ENCODE measurements around the gene CHAC2.
"Not testable (repeated sequence)": the region's sequence is repeated elsewhere in the genome, so short reads cannot be mapped to it uniquely, and the experiment has no call there.

The CHAC2 gene

DNA sequence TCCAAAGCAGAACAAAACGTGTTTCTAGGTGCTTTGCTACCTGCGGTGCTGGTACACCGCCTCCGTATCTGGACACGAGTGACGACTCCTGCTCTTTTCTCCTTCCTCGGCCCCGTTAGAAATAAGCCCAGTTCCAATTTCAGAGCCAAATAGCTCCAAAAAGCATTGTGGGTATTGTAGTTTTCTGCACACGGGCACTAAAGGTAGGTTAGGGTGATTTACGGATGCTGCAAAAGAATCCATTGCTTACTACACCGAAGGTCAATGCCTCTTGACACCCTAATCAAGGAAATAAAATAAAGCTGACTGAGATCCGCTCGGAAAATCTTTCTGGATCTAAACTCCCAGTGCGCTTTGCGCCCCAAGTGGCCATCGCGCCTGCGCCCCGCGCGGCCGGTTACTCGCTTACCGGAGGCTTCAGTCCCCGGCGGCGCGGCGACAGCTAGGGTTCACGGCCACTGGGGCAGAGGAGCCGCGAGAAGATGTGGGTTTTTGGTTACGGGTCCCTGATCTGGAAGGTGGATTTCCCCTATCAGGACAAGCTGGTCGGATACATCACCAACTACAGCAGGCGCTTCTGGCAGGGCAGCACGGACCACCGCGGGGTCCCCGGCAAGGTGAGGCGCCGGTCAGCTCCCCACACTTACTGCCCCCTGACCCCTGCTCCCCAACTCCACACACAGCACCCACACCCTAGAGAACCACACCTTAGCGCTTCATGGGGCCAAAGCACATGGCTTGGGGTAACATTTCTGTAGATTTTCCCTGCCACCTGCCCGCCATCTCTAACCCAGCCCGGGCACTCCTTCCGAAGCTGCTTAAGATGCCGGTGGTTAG is at the start of gene CHAC2:
TSS of gene CHAC2 (plus strand) at position 400 of the 837 bp plus-strand sequence. CDS start at position 483, 83 bp downstream.
- peaks cover 36% of the 10 kb centered on the region for H3K79me2 ChIP-seq (ENCODE audit: insufficient read depth, low read length)
- peaks cover 1% of the 10 kb centered on the region; the same call in 1 of the 2 replicates for H3K36me3 ChIP-seq (ENCODE audit: low read length)
- peak within 1 kb of the TSS; percentile 86 for H3K9ac ChIP-seq (ENCODE audit: low read length)
- peak within 1 kb of the TSS; percentile 75 for H2AFZ ChIP-seq (ENCODE audit: low read depth, low read length, severe bottlenecking)
- peak within 1 kb of the TSS; percentile 83 for H3K27ac ChIP-seq (ENCODE audit: low read depth, low read length)
- peaks cover 24% of the 10 kb centered on the region for H3F3A ChIP-seq (ENCODE audit: insufficient read depth)
- TF ChIP-seq, protein P1, sequence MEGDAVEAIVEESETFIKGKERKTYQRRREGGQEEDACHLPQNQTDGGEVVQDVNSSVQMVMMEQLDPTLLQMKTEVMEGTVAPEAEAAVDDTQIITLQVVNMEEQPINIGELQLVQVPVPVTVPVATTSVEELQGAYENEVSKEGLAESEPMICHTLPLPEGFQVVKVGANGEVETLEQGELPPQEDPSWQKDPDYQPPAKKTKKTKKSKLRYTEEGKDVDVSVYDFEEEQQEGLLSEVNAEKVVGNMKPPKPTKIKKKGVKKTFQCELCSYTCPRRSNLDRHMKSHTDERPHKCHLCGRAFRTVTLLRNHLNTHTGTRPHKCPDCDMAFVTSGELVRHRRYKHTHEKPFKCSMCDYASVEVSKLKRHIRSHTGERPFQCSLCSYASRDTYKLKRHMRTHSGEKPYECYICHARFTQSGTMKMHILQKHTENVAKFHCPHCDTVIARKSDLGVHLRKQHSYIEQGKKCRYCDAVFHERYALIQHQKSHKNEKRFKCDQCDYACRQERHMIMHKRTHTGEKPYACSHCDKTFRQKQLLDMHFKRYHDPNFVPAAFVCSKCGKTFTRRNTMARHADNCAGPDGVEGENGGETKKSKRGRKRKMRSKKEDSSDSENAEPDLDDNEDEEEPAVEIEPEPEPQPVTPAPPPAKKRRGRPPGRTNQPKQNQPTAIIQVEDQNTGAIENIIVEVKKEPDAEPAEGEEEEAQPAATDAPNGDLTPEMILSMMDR (IDR thresholded peaks at IDR 0.05; ENCODE audit: insufficient read depth, low read length, poor library complexity, severe bottlenecking) = no peak
- no peak for TF ChIP-seq EZH2phosphoT487 (conservative IDR thresholded peaks at IDR 0.05; ENCODE audit: low read length)
- no peaks in the 10 kb centered on the region for H3K9me3 ChIP-seq (ENCODE audit: insufficient read depth, low read length)
- peak within 1 kb of the TSS; percentile 79 for H3K4me3 ChIP-seq (ENCODE audit: insufficient read depth, low read length, poor library complexity, severe bottlenecking)
- H3K4me2 ChIP-seq (ENCODE audit: low read depth, low read length, poor library complexity, severe bottlenecking) = peak within 1 kb of the TSS; percentile 92
- H4K20me1 ChIP-seq (ENCODE audit: low read depth, low read length) = no peaks in the 10 kb centered on the region
- H3K27me3 ChIP-seq (ENCODE audit: low read length) = no peaks in the 10 kb centered on the region
- H3K9me2 ChIP-seq (replicated peaks; ENCODE audit: insufficient read depth, low read length) = no peaks in the 10 kb centered on the region

- H3K36me3 ChIP-seq (ENCODE audit: low read length); H3F3A ChIP-seq (ENCODE audit: insufficient read depth); H3K4me2 ChIP-seq (ENCODE audit: low read depth, low read length, poor library complexity, severe bottlenecking); H3K9ac ChIP-seq (ENCODE audit: low read length); H3K79me2 ChIP-seq (ENCODE audit: insufficient read depth, low read length); H3K9me2 ChIP-seq (replicated peaks; ENCODE audit: insufficient read depth, low read length); H3K27ac ChIP-seq (ENCODE audit: low read depth, low read length); H3K9me3 ChIP-seq (ENCODE audit: insufficient read depth, low read length); H3K4me3 ChIP-seq (ENCODE audit: insufficient read depth, low read length, poor library complexity, severe bottlenecking); H3K27me3 ChIP-seq (ENCODE audit: low read length); H4K20me1 ChIP-seq (ENCODE audit: low read depth, low read length); H2AFZ ChIP-seq (ENCODE audit: low read depth, low read length, severe bottlenecking): not testable (repeated sequence)
These were observed 46.7 kb upstream of the CHAC2 start for GRCh38 chr2:53720944-53721343.

DNA sequence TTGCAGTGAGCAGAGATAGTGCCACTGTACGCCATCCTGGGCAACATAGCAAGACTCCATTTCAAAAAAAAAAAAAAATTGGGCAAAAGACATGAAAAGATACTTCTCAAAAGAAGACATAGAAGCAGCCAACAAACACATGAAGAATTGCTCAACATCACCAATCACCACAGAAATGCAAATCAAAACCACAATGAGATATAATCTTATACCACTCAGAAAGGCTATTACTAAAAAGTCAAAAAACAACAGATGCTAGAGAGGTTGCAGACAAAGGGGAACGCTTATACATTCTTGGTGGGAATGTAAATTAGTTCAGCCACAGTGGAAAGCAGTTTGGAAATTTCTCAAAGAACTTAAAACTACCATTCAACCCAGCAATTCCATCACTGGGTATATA is 43.1 kb upstream of the CHAC2 start:
- Histone ChIP-seq H3F3A (ENCODE audit: insufficient read depth) (no peaks in the 10 kb centered on the region), H3K9ac (ENCODE audit: low read length) (no peak overlapping the region), H3K9me2 (replicated peaks; ENCODE audit: insufficient read depth, low read length) (no peaks in the 10 kb centered on the region), H3K36me3 (ENCODE audit: low read length) (no peaks in the 10 kb centered on the region), H4K20me1 (ENCODE audit: low read depth, low read length) (no peaks in the 10 kb centered on the region), H3K9me3 (ENCODE audit: insufficient read depth, low read length) (no peaks in the 10 kb centered on the region), H3K79me2 (ENCODE audit: insufficient read depth, low read length) (no peaks in the 10 kb centered on the region), H3K4me2 (ENCODE audit: low read depth, low read length, poor library complexity, severe bottlenecking) (no peak overlapping the region), H3K27ac (ENCODE audit: low read depth, low read length) (no peak overlapping the region), H3K27me3 (ENCODE audit: low read length) (no peaks in the 10 kb centered on the region), H3K4me3 (ENCODE audit: insufficient read depth, low read length, poor library complexity, severe bottlenecking) (no peak overlapping the region), H2AFZ (ENCODE audit: low read depth, low read length, severe bottlenecking) (no peak overlapping the region)
- TF ChIP-seq EZH2phosphoT487 (conservative IDR thresholded peaks at IDR 0.05; ENCODE audit: low read length) = no peak
- TF ChIP-seq, protein P1 (IDR thresholded peaks at IDR 0.05; ENCODE audit: insufficient read depth, low read length, poor library complexity, severe bottlenecking) = no peak

- Histone ChIP-seq H3K36me3 (ENCODE audit: low read length) (no peaks in the 10 kb centered on the region), H3K9ac (ENCODE audit: low read length) (no peak overlapping the region), H3K9me3 (ENCODE audit: insufficient read depth, low read length) (no peaks in the 10 kb centered on the region), H2AFZ (ENCODE audit: low read depth, low read length, severe bottlenecking) (no peak overlapping the region), H3K4me2 (ENCODE audit: low read depth, low read length, poor library complexity, severe bottlenecking) (no peak overlapping the region), H3K9me2 (replicated peaks; ENCODE audit: insufficient read depth, low read length) (no peaks in the 10 kb centered on the region), H3K4me3 (ENCODE audit: insufficient read depth, low read length, poor library complexity, severe bottlenecking) (no peak overlapping the region), H3K27me3 (ENCODE audit: low read length) (no peaks in the 10 kb centered on the region), H3K79me2 (ENCODE audit: insufficient read depth, low read length) (no peaks in the 10 kb centered on the region), H3K27ac (ENCODE audit: low read depth, low read length) (no peak overlapping the region), H4K20me1 (ENCODE audit: low read depth, low read length) (no peaks in the 10 kb centered on the region), H3F3A (ENCODE audit: insufficient read depth) (no peaks in the 10 kb centered on the region)
- no peak for TF ChIP-seq EZH2phosphoT487 (conservative IDR thresholded peaks at IDR 0.05; ENCODE audit: low read length)
- TF ChIP-seq, protein P1 (IDR thresholded peaks at IDR 0.05; ENCODE audit: insufficient read depth, low read length, poor library complexity, severe bottlenecking) = no peak
These were observed 41.9 kb upstream of the CHAC2 start for GRCh38 chr2:53725662-53726061.
